ENCODE results near the gene GRIK4.

DNA sequence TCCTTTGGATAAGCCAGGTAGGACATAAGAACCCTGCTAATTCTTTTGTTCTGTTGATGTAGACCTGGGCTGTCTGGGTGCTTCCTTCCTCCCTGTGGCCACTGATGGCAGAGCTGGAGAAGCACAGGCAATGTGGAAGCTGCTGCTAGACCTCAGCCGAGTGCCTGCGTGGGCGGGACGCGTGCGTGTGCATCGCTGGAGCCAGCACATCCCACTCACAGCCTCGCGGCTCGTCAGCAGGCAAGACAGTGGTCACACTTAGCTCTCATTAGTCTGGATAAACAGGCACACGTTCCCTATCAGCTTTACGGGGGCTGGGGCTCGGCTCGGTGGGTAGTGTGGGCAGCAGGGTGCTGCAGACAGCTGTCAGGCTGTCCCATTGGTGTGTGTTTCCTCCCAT, 155.7 kb downstream of the GRIK4 start:
- TF ChIP-seq, protein P1, sequence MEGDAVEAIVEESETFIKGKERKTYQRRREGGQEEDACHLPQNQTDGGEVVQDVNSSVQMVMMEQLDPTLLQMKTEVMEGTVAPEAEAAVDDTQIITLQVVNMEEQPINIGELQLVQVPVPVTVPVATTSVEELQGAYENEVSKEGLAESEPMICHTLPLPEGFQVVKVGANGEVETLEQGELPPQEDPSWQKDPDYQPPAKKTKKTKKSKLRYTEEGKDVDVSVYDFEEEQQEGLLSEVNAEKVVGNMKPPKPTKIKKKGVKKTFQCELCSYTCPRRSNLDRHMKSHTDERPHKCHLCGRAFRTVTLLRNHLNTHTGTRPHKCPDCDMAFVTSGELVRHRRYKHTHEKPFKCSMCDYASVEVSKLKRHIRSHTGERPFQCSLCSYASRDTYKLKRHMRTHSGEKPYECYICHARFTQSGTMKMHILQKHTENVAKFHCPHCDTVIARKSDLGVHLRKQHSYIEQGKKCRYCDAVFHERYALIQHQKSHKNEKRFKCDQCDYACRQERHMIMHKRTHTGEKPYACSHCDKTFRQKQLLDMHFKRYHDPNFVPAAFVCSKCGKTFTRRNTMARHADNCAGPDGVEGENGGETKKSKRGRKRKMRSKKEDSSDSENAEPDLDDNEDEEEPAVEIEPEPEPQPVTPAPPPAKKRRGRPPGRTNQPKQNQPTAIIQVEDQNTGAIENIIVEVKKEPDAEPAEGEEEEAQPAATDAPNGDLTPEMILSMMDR (conservative IDR thresholded peaks at IDR 0.05; ENCODE audit: low read depth, low read length), result no peak
- TF ChIP-seq EZH2phosphoT487 (IDR thresholded peaks at IDR 0.05; ENCODE audit: borderline replicate concordance, low read length) (no peak), EZH2 (IDR thresholded peaks at IDR 0.05; ENCODE audit: low read length, unreplicated experiment) (no peak)

All from PC-3 (cell line).